RCC 7860 (cell line): ENCODE data around the gene LRCH1.
"Not testable (repeated sequence)": the region's sequence is repeated elsewhere in the genome, so short reads cannot be mapped to it uniquely, and the experiment has no call there.

Experiments used
- DNase-seq: peaks from one replicate; pipeline ENCODE4 v3.0.0-alpha.2; 2015; ENCODE audit warnings: low spot score
- FAIRE-seq: peaks from 2 replicates; lab custom pipeline; 2012; peaks lifted over from hg19 to GRCh38; lab: Jason Lieb, UNC

The LRCH1 gene

DNA sequence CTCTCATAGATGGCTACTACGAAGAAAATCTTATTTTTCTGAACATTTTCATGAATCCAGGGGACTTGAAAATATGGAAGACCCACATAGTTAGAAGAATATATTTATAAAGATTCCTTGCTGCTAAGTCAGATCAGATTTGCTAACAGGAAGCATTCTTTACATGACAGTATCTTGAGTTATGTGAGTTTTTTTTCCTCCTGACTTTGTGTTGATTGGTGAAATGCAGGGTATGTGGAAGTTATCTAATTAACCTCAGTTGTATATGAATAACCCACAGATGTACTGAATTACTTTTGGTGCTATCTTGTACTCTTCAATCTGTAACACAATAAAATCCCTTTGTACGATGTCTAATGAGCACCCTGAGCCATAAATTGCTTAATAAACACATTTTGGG, 190.2 kb downstream of the LRCH1 start:
- FAIRE-seq: no peak
- DNase-seq: no peak

GRCh38 chr13:46745062-46745461, 192.1 kb downstream of the LRCH1 start:
- DNase-seq: no peak
- FAIRE-seq: no peak

DNA sequence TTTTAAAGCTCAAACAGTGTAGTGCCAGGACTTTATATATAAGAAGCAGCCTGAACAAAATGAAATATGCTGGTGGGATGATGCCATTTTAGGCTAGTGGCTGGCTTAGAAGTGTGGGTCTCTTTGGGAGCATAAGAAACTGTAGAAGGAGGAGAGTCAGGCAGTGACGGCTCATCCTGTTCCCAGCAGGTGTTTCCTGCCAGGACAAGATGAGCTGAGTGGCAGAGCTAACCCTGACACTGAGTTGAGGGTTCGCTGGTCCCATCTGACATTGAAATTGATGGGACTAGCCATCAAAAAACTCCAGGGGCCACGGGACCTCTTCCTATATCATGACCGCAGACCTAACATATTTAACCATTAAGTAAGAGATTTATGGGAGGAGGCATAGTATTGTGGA, 192.7 kb downstream of the LRCH1 start:
- no peak for DNase-seq
- FAIRE-seq: no peak

- no peak for FAIRE-seq
- no peak for DNase-seq
These were observed 194.3 kb downstream of the LRCH1 start for GRCh38 chr13:46747031-46747820.

DNA sequence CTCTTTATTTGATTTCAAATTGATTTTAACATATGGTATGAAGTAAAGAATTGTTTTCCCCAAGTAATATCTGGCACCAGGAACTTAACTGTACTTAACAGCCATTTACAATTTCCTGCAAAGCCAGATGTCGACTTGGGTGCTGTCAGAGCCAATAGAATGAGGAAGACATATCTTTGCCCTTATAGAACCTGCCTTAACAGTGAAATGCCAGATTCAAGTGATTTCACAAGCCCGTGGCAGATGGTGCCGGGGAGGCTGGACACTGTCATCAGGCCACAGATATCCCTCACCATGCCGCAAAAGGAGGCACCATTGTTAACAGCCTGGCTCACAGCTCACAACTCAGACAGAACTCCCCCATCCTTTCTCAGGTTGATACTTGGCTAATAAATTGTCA, 195.3 kb downstream of the LRCH1 start:
- DNase-seq (no peak), FAIRE-seq (no peak)

DNA sequence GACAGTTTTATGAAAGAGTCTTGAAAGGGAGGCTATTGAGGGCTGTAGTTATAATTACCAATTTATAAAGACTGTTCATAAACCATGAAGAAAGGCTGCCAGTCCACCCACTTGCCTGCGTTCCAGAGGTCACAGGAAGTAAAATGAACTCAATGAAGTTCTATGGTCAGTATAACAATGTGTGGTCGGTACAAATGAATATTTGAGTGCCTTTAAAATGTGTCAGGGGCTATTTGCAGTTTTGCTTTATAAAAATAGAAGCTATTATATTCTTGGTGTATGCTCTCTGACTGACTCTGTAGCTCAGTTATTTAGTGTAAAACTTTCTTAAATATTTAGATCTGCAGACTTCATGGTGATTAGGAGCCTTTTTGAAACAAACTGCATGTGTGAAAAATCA, 197.0 kb downstream of the LRCH1 start:
- no peak for FAIRE-seq
- no peak for DNase-seq

DNA sequence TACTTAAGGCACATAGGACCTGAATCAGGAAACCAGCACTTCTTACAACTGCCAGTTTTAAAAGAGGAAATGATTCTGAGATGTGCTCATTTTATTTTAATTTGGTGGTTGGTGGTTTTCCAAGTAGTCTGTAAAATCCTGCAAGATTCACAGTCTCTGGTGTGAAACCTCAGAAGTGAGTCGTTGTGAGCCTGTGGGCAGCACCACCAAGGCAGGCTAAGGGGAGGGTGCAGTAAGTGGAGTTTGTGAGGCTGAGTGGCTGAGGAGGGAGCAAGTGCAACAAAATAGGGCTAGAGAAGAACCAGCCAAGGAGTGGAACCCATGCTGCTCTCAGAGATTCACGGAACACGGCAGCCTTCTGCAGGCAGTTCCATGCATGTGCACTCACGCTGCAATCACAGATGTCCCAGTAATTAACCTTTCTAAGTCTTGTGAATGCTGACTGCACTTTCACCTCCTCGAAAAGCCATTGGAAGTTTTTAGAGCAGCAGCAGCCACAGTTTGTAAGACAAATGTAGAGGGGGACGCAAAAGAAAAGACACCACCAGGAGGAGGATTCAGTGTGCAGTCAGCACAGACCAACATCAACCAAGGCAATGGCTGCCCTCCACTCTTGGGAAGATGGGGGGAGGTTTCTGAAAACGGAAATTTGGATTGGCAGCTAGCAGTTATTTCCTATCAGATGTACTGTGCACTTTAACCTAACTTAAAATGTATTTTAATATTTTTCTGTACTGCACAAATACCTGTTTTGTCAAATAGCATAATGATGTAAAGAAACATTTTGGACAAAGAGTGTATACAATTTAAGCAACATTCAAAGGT, 199.1 kb downstream of the LRCH1 start:
- FAIRE-seq (no peak), DNase-seq (no peak)

GRCh38 chr13:46753137-46753536, 200.2 kb downstream of the LRCH1 start:
- no peak for DNase-seq
- no peak for FAIRE-seq

GRCh38 chr13:46753917-46754316, 200.9 kb downstream of the LRCH1 start:
- FAIRE-seq (no peak), DNase-seq (no peak)

- no peak for DNase-seq
- no peak for FAIRE-seq
These were observed 201.8 kb downstream of the LRCH1 start for GRCh38 chr13:46754812-46755211.

GRCh38 chr13:46755508-46755907, 202.5 kb downstream of the LRCH1 start:
- not testable (repeated sequence) for FAIRE-seq, DNase-seq

DNA sequence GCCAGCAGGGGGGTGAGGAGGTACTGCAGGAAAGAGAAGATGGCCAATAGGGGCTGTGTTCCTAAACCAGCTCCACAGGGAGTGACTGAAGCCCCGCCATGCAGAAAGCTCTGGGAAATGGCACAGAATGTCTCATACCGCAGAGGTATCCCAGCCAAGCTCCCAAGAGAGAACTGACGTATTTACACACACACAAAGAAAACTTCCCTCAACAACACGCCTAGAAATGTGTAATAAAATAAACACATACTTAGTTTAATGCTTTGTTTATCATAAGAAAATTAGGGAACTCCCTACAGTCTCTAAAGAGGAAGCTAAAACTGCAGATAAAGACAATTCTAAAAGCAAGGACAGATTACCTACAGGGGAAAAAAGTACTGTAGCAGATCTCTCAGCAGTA, 204.0 kb downstream of the LRCH1 start:
- DNase-seq (no peak), FAIRE-seq (no peak)

DNA sequence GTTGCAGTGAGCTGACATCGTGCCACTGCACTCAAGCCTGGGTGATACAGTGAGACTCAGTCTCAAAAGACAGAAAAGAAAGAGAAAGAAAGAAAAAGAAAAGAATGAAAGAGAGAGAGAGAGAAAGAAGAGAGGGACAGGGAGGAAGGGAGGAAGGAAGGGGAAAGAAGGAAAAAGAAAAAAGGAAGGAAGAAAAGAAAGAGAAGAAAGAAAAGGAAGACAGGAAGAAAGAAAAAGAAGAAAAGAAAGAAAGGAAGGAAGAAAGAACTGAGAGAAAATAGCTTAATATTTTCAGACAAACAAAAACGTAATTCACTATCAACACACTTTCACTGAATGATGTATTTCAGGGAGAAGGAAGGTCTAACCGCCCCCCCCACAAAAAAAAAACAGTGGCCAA, 204.7 kb downstream of the LRCH1 start:
- no peak for FAIRE-seq
- DNase-seq: no peak

DNA sequence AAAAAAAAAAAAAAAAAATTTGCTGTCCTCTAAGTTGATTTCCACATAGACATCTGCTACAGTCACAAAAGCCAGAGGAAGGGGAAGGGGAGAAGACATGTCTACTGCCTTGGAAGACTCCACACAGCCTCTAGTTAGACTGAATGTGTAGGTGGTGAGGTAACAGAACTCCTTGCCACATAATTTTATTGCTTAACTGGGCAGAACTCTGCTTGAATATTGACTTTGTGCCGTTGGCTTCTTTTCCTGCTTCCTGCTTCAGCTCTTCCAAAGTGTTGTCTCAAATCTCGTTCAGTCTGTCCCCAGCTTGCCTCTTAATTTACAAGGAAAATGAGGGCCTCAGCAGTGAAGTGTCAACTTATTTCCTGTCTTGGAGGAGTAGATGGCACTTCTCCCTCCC, 206.9 kb downstream of the LRCH1 start:
- FAIRE-seq: no peak
- DNase-seq: no peak

- FAIRE-seq (no peak), DNase-seq (no peak)
These were observed 208.2 kb downstream of the LRCH1 start for GRCh38 chr13:46761174-46761573.

- no peak for FAIRE-seq
These were observed 208.9 kb downstream of the LRCH1 start for GRCh38 chr13:46761866-46762265.

DNA sequence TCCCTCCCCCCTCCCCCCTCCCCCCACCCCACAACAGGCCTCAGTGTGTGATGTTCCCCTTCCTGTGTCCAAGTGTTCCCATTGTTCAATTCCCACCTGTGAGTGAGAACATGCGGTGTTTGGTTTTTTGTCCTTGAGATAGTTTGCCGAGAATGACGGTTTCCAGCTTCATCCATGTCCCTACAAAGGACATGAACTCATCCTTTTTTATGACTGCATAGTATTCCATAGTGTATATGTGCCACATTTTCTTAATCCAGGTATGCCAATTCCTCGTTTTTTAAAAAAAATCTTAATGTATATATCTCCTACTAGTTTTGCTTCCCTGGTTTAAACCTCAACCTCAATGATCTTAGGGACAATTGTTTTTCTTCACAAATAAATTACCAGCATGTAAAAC, 217.0 kb downstream of the LRCH1 start:
- DNase-seq, FAIRE-seq: not testable (repeated sequence)

More at GRCh38 chr13:46761866-46762265, 208.9 kb downstream of the LRCH1 start:
- DNase-seq: no peak

DNA sequence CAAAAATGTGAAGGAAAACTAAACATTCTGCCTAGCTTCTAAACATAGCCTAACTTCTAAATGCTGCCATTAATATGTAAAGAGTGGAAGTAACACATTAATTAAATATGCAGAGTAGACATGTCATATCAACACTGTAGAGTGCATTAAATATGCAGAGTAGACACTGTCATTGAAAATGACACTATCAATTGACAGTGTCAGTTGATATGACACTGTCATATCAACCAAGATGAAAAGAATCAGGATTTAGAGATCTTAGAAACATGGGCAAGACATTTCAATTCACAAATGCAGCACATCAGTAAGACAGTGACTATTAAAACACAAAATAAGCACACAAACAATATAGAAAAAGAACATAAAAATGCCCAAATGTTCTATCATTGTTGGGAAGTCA, 218.7 kb downstream of the LRCH1 start:
- FAIRE-seq: no peak
- no peak for DNase-seq

DNA sequence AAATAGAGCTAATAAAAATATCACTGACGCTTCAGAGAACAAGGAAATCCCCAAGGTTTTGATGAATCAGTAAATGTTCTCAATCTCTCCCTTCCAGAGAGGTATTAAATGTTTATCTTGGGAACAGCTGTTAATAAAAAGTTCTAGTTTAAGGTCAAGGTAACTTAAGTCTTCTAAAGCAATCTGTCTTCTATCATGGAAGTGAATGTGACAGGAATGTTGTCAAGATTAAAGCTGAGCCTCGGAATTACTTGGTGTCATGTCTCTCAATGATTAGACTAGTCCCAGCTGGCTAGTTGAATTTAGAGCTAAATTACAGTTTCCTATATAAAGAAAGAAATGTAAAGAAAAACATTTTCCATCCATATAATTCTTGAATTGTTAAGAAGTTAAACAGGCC, 220.6 kb downstream of the LRCH1 start:
- no peak for FAIRE-seq
- DNase-seq: no peak

- no peak for DNase-seq
- no peak for FAIRE-seq
These were observed 222.6 kb downstream of the LRCH1 start for GRCh38 chr13:46775385-46776107.

DNA sequence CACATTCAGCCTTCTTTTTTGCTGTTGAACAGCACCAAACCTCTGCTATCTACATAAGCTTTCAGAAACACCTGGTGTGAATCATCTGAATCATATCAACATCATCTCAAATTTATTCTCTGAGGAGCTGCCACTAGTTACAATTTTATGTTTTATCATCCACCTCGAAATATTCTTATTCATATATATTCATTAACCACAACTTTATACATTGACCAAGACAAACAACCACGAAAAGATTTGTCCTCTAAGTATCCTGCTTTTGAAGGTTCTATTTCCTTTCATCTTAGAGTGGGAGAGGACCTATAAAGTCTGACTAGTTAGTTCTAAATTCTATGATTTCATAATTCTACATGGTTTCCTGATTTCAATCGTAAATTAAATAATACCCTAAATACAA, 225.1 kb downstream of the LRCH1 start:
- FAIRE-seq (no peak), DNase-seq (no peak)
